ENCODE results near the gene NBPF14. TPM values are rescaled to one million over a fixed set of nuclear protein-coding genes. Genes with fewer than 3 reads are reported as not detected.
"Not testable (repeated sequence)": the region's sequence is repeated elsewhere in the genome, so short reads cannot be mapped to it uniquely, and the experiment has no call there.

The NBPF14 gene
- total and polyA plus RNA-seq, 2 donors (not counting 1 experiment from before 2014, with no cell fraction given) = 28.3 to 87.2 TPM

GRCh38 chr1:148532158-148532557, 63.7 kb downstream of the NBPF14 start:
- H4K20me1 ChIP-seq (ENCODE audit: control insufficient read depth, extremely low read depth, insufficient read depth, low read length); H3K9ac ChIP-seq (ENCODE audit: insufficient read depth, low read length); H3K9me3 ChIP-seq (ENCODE audit: control insufficient read depth, insufficient read depth, low read depth, low read length); H3K27me3 ChIP-seq (ENCODE audit: control insufficient read depth, insufficient read depth, low read length); DNase-seq (ENCODE audit: low read depth in 2 of 2); H3K27ac ChIP-seq (ENCODE audit: insufficient read depth, low read length); H3K79me2 ChIP-seq (ENCODE audit: control insufficient read depth, insufficient read depth, low read length); H3K4me1 ChIP-seq (ENCODE audit: control insufficient read depth, extremely low read depth, insufficient read depth, low read length); H3K4me3 ChIP-seq (replicated peaks in 1 of 4; ENCODE audit: control extremely low read depth in 1 of 4, insufficient read depth in 1 of 4, low read depth in 3 of 4, low read length in 4 of 4); H3K36me3 ChIP-seq (ENCODE audit: control insufficient read depth, insufficient read depth, low read length); H3K4me2 ChIP-seq (ENCODE audit: extremely low read depth, insufficient read depth, low read length); H2AFZ ChIP-seq (ENCODE audit: low read length): not testable (repeated sequence)

DNA sequence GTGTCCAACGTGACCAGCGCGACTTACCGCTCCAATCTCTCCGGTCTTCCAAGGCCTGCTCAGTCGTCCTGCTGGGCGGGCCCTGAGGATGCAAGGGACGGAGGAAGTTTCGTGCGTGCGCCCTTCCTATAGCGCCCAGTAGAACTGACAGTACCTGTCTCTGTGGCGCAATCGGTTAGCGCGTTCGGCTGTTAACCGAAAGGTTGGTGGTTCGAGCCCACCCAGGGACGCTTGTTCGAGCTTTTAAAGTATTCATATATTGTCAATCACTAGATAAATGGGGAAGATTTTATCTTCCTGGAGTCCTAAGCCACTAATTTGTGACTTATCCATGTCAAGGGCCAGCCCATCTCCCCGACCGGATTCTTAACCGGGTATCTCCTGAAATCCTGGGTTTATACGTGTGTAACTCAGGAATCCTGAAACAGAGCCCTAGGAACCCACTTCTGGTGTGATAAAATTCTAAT, 66.7 kb downstream of the NBPF14 start:
- H3K4me2 ChIP-seq (ENCODE audit: extremely low read depth, insufficient read depth, low read length); H3K9ac ChIP-seq (ENCODE audit: insufficient read depth, low read length); H4K20me1 ChIP-seq (ENCODE audit: control insufficient read depth, extremely low read depth, insufficient read depth, low read length); H3K9me3 ChIP-seq (ENCODE audit: control insufficient read depth, insufficient read depth, low read depth, low read length); H3K79me2 ChIP-seq (ENCODE audit: control insufficient read depth, insufficient read depth, low read length); H3K36me3 ChIP-seq (ENCODE audit: control insufficient read depth, insufficient read depth, low read length); H3K27ac ChIP-seq (ENCODE audit: insufficient read depth, low read length); H2AFZ ChIP-seq (ENCODE audit: low read length); H3K27me3 ChIP-seq (ENCODE audit: control insufficient read depth, insufficient read depth, low read length); H3K4me1 ChIP-seq (ENCODE audit: control insufficient read depth, extremely low read depth, insufficient read depth, low read length): not testable (repeated sequence)
- peak overlapping the region in 1 of 4 experiments; percentile 7 for H3K4me3 ChIP-seq (replicated peaks in 1 of 4; ENCODE audit: control extremely low read depth in 1 of 4, insufficient read depth in 1 of 4, low read depth in 3 of 4, low read length in 4 of 4)
- DNase-seq (ENCODE audit: low read depth in 2 of 2) = peak; percentile 67 to 78

DNA sequence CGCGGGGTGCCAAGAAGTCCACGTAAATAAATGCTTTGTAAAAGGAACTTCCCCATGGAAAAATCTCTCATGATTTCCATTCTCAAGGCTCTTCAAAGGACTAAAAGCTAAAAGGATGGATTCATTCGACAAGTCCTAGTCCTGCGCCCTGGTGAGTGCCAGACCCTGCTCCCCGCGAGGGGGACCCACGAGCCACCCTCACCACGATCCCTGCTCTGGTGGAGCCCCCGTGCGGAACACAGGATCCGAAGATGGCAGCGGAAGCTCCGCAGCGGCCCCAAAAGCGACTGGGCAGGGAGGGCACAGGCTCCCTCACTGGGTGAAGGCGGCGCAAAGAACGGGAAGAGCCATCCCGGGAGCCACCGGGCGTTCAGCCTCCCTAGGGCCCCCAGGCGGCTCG, 67.2 kb downstream of the NBPF14 start:
- H3K9ac ChIP-seq (ENCODE audit: insufficient read depth, low read length); H3K4me1 ChIP-seq (ENCODE audit: control insufficient read depth, extremely low read depth, insufficient read depth, low read length); H3K27ac ChIP-seq (ENCODE audit: insufficient read depth, low read length); H3K4me2 ChIP-seq (ENCODE audit: extremely low read depth, insufficient read depth, low read length); H2AFZ ChIP-seq (ENCODE audit: low read length); H4K20me1 ChIP-seq (ENCODE audit: control insufficient read depth, extremely low read depth, insufficient read depth, low read length); H3K79me2 ChIP-seq (ENCODE audit: control insufficient read depth, insufficient read depth, low read length); H3K27me3 ChIP-seq (ENCODE audit: control insufficient read depth, insufficient read depth, low read length); H3K4me3 ChIP-seq (replicated peaks in 1 of 4; ENCODE audit: control extremely low read depth in 1 of 4, insufficient read depth in 1 of 4, low read depth in 3 of 4, low read length in 4 of 4); H3K36me3 ChIP-seq (ENCODE audit: control insufficient read depth, insufficient read depth, low read length); DNase-seq (ENCODE audit: low read depth in 2 of 2); H3K9me3 ChIP-seq (ENCODE audit: control insufficient read depth, insufficient read depth, low read depth, low read length): not testable (repeated sequence)

DNA sequence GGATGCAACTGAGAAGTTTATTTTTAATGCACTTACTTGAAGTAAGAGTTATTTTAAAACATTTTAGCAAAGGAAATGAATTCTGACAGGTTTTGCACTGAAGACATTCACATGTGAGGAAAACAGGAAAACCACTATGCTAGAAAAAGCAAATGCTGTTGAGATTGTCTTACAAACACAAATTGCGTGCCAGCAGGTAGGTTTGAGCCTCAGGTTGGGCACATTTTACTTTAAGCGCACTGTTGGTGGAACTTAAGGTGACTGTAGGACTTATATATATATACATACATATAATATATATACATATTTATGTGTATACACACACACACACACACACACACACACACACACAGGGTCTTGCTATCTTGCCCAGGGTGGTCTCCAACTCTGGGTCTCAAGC, 69.2 kb downstream of the NBPF14 start:
- not testable (repeated sequence) for H3K4me1 ChIP-seq (ENCODE audit: control insufficient read depth, extremely low read depth, insufficient read depth, low read length); H2AFZ ChIP-seq (ENCODE audit: low read length); H3K27ac ChIP-seq (ENCODE audit: insufficient read depth, low read length); H3K79me2 ChIP-seq (ENCODE audit: control insufficient read depth, insufficient read depth, low read length); H3K4me3 ChIP-seq (replicated peaks in 1 of 4; ENCODE audit: control extremely low read depth in 1 of 4, insufficient read depth in 1 of 4, low read depth in 3 of 4, low read length in 4 of 4); H3K27me3 ChIP-seq (ENCODE audit: control insufficient read depth, insufficient read depth, low read length); H3K4me2 ChIP-seq (ENCODE audit: extremely low read depth, insufficient read depth, low read length); H3K9ac ChIP-seq (ENCODE audit: insufficient read depth, low read length); H3K9me3 ChIP-seq (ENCODE audit: control insufficient read depth, insufficient read depth, low read depth, low read length); DNase-seq (ENCODE audit: low read depth in 2 of 2); H3K36me3 ChIP-seq (ENCODE audit: control insufficient read depth, insufficient read depth, low read length); H4K20me1 ChIP-seq (ENCODE audit: control insufficient read depth, extremely low read depth, insufficient read depth, low read length)

GRCh38 chr1:148523205-148524144, 72.3 kb downstream of the NBPF14 start:
- not testable (repeated sequence) for H3K27ac ChIP-seq (ENCODE audit: insufficient read depth, low read length); H3K9me3 ChIP-seq (ENCODE audit: control insufficient read depth, insufficient read depth, low read depth, low read length); H3K9ac ChIP-seq (ENCODE audit: insufficient read depth, low read length); H2AFZ ChIP-seq (ENCODE audit: low read length); H3K4me1 ChIP-seq (ENCODE audit: control insufficient read depth, extremely low read depth, insufficient read depth, low read length); H3K4me3 ChIP-seq (replicated peaks in 1 of 4; ENCODE audit: control extremely low read depth in 1 of 4, insufficient read depth in 1 of 4, low read depth in 3 of 4, low read length in 4 of 4); DNase-seq (ENCODE audit: low read depth in 2 of 2); H4K20me1 ChIP-seq (ENCODE audit: control insufficient read depth, extremely low read depth, insufficient read depth, low read length); H3K36me3 ChIP-seq (ENCODE audit: control insufficient read depth, insufficient read depth, low read length); H3K4me2 ChIP-seq (ENCODE audit: extremely low read depth, insufficient read depth, low read length); H3K79me2 ChIP-seq (ENCODE audit: control insufficient read depth, insufficient read depth, low read length); H3K27me3 ChIP-seq (ENCODE audit: control insufficient read depth, insufficient read depth, low read length)

DNA sequence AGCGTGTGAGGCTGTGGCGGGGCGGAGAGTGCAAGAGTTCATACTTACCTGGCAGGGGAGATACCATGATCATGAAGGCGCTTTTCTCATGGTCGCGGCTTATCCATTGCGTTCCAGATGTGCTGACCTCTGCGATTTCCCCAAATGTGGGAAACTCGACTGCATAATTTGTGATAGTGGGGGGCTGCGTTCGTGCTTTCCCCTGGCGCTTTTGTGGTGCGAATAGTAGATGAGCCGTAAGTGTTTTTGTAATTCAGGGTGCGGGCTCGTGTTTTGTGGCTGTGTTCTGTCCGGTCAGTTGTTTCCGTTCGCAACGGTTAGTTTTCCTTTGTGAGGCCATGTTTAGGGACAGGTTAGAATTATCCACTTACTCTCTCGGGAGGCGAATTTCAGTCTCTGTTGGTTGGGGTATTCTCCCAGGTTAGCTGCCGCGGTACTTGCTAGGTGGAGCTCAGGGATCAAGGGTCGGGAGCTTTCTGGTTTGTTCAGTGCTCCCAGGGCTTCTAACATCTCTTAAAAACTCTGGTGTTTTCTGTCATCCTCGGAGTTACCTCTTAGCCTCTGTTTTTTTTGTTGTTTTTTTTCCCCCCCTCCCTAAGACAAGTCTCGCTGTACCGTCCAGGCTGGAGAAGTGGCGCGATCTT, 73.1 kb downstream of the NBPF14 start:
- H3K9ac ChIP-seq (ENCODE audit: insufficient read depth, low read length); H3K9me3 ChIP-seq (ENCODE audit: control insufficient read depth, insufficient read depth, low read depth, low read length); H3K27ac ChIP-seq (ENCODE audit: insufficient read depth, low read length); H3K79me2 ChIP-seq (ENCODE audit: control insufficient read depth, insufficient read depth, low read length); H3K36me3 ChIP-seq (ENCODE audit: control insufficient read depth, insufficient read depth, low read length); H4K20me1 ChIP-seq (ENCODE audit: control insufficient read depth, extremely low read depth, insufficient read depth, low read length); H3K27me3 ChIP-seq (ENCODE audit: control insufficient read depth, insufficient read depth, low read length); H3K4me1 ChIP-seq (ENCODE audit: control insufficient read depth, extremely low read depth, insufficient read depth, low read length): not testable (repeated sequence)
- Histone ChIP-seq H3K4me2 (ENCODE audit: extremely low read depth, insufficient read depth, low read length) (peak overlapping the region; percentile 35), H2AFZ (ENCODE audit: low read length) (peak overlapping the region; percentile 33), H3K4me3 (replicated peaks in 1 of 4; ENCODE audit: control extremely low read depth in 1 of 4, insufficient read depth in 1 of 4, low read depth in 3 of 4, low read length in 4 of 4) (peak overlapping the region in 3 of 4 experiments; percentile 14 to 65 (median 56))
- DNase-seq (ENCODE audit: low read depth in 2 of 2) = peak; percentile 97 to 98
